ENCODE measurements around the gene CD40.

GRCh38 chr20:46150943-46151342, 32.8 kb downstream of the CD40 start:
- TF ChIP-seq CTCF (conservative IDR thresholded peaks at IDR 0.05 in 1 of 2, IDR thresholded peaks at IDR 0.05 in 1 of 2; ENCODE audit: extremely low read depth in 1 of 2, insufficient read depth in 1 of 2, low read depth in 1 of 2, low read length in 2 of 2) (no peak), EZH2 (IDR thresholded peaks at IDR 0.05; ENCODE audit: borderline replicate concordance, low read length) (no peak)

Data from mammary epithelial cell (primary cell).